Measurements from ENCODE around the gene AGAP3.
A peak's percentile ranks its signal among the peaks of the same experiment; 100 is the strongest.

Gene AGAP3

GRCh38 chr7:151088019-151088855 lies 2.0 kb downstream of the AGAP3 start:
- DNase-seq (ENCODE audit: low read depth in 2 of 2) = no peak

- no peak for DNase-seq (ENCODE audit: low read depth in 2 of 2)
Observed at GRCh38 chr7:151088856-151089699, 2.8 kb downstream of the AGAP3 start.

- DNase-seq (ENCODE audit: low read depth in 2 of 2) = no peak
Observed at GRCh38 chr7:151089893-151090730, 3.8 kb downstream of the AGAP3 start.

- no peak for DNase-seq (ENCODE audit: low read depth in 2 of 2)
Observed at GRCh38 chr7:151091003-151091402, 4.7 kb downstream of the AGAP3 start.

- no peak for DNase-seq (ENCODE audit: low read depth in 2 of 2)
Observed at GRCh38 chr7:151091431-151091830, 5.2 kb downstream of the AGAP3 start.

GRCh38 chr7:151091988-151092387 lies 5.7 kb downstream of the AGAP3 start:
- DNase-seq (ENCODE audit: low read depth in 2 of 2) = no peak

GRCh38 chr7:151093748-151094147 lies 7.5 kb downstream of the AGAP3 start:
- DNase-seq (ENCODE audit: low read depth in 2 of 2) = no peak

GRCh38 chr7:151094675-151095074 lies 8.4 kb downstream of the AGAP3 start:
- no peak for DNase-seq (ENCODE audit: low read depth in 2 of 2)

GRCh38 chr7:151095123-151095797 lies 9.0 kb downstream of the AGAP3 start:
- no peak for DNase-seq (ENCODE audit: low read depth in 2 of 2)

- no peak for DNase-seq (ENCODE audit: low read depth in 2 of 2)
Observed at GRCh38 chr7:151095828-151096475, 9.7 kb downstream of the AGAP3 start.

- no peak for DNase-seq (ENCODE audit: low read depth in 2 of 2)
Observed at GRCh38 chr7:151099486-151100211, 13.4 kb downstream of the AGAP3 start.

- DNase-seq (ENCODE audit: low read depth in 2 of 2) = no peak
Observed at GRCh38 chr7:151100921-151101320, 14.6 kb downstream of the AGAP3 start.

GRCh38 chr7:151101621-151102396 lies 15.5 kb downstream of the AGAP3 start:
- DNase-seq (ENCODE audit: low read depth in 2 of 2) = no peak

GRCh38 chr7:151102991-151103390 lies 16.7 kb downstream of the AGAP3 start:
- no peak for DNase-seq (ENCODE audit: low read depth in 2 of 2)

GRCh38 chr7:151103973-151104372 lies 17.7 kb downstream of the AGAP3 start:
- no peak for DNase-seq (ENCODE audit: low read depth in 2 of 2)

- peak; percentile 78 to 82 for DNase-seq (ENCODE audit: low read depth in 2 of 2)
Observed at GRCh38 chr7:151104411-151105235, 18.3 kb downstream of the AGAP3 start.

GRCh38 chr7:151107882-151108281 lies 21.6 kb downstream of the AGAP3 start:
- DNase-seq (ENCODE audit: low read depth in 2 of 2) = no peak
